Adrenal gland (tissue), 12 donors: ENCODE results near the gene QRICH2. TPM values are rescaled to one million over a fixed set of nuclear protein-coding genes. Genes with fewer than 3 reads are reported as not detected.
A peak's percentile ranks its signal among the peaks of the same experiment; 100 is the strongest.
"Not testable (repeated sequence)": the region's sequence is repeated elsewhere in the genome, so short reads cannot be mapped to it uniquely, and the experiment has no call there.

Experiments
- DNase-seq, 7 donors: peaks; one replicate each; pipeline ENCODE4 v3.0.0-alpha.2; 2019 to 2020
- H3K27ac ChIP-seq, 5 donors: fragments of 200-600 bp; sonication (generic) in 4 of 5; 1 replicate in 3 of 5; 2 replicates in 2 of 5; pipeline versions ENCODE4 v1.5.1 to v1.8.0; 2016 to 2020; ENCODE audit warnings: mild to moderate bottlenecking in 1 of 5
- H3K27me3 ChIP-seq: fragments of 200-600 bp; 2 replicates; pipeline ENCODE4 v1.8.0; 2021
- H3K36me3 ChIP-seq, 2 donors: fragments of 200-600 bp; replicated peaks in 1 of 2; 1 replicate in 1 of 2; 2 replicates in 1 of 2; pipeline versions ENCODE4 v1.5.1 to v1.8.0; 2018 to 2022
- H3K4me1 ChIP-seq, 2 donors: fragments of 200-600 bp; replicated peaks in 1 of 2; 1 replicate in 1 of 2; 2 replicates in 1 of 2; pipeline versions ENCODE4 v1.5.1 to v1.8.0; 2018 to 2021
- H3K4me3 ChIP-seq, 4 donors: fragments of 200-600 bp; sonication (generic) in 3 of 4; one replicate each; pipeline ENCODE4 v1.5.1; 2016 to 2018
- H3K9me3 ChIP-seq, 3 donors: fragments of 200-600 bp; sonication (generic) in 1 of 3; replicated peaks in 1 of 3; 1 replicate in 2 of 3; 2 replicates in 1 of 3; pipeline versions ENCODE4 v1.5.1 to v1.8.0; 2016 to 2021
- POLR2A ChIP-seq, 2 donors: fragments of 450-650 bp; IDR thresholded peaks; one replicate each; pipeline ENCODE4 v1.6.1; 2017; ENCODE audit warnings: antibody characterized with exemption in 2 of 2, mild to moderate bottlenecking in 2 of 2, moderate library complexity in 1 of 2
- WGBS, 4 donors: extraction: QIAGEN DNeasy Blood & Tissue Kit in 2 of 4; methylation state at CpG; one replicate each; pipeline versions ENCODE4 v1.1.5 to v1.1.7; 2013 to 2017; 5-methylcytosine and 5-hydroxymethylcytosine counted together
- intact Hi-C, 2 donors: fragments of 100-400 bp; cut with DNase I; formaldehyde crosslinking; loops; one replicate each; pipeline versions ENCODE4 v1.14.1 to v1.15.0; 2022 to 2023
- polyA plus RNA-seq, 3 donors: library from polyadenylated mRNA; stranded (reverse); fragments of 200-250 nt in 2 of 3; fragments of 350-450 nt in 1 of 3; fragmentation: Illumina TruSeq in 1 of 3; extraction: RNeasy Lipid Tissue Mini Kit (QIAGEN cat#74804) in 1 of 3; gene quantifications; one replicate each; pipeline ENCODE4 v1.2.3, GENCODE V29; 2013 to 2014
- total RNA-seq, 9 donors: library from RNA; depleted of rRNA in 4 of 9; stranded (reverse); fragments of >200 nt in 4 of 9; fragments of 120-200 nt in 1 of 9; fragmentation: NEBNext Ultra II Directional in 1 of 9; extraction: Animal tissue kit (Norgen Biotek cat#: 25700) in 1 of 9; gene quantifications; one replicate each; pipeline versions ENCODE4 v1.1.0 to v1.2.4, GENCODE V29; 2013 to 2023
- TF ChIP-seq, protein P1 (sequence below), 6 experiments: fragments of 450-650 bp in 4 of 6; fragments of 200-600 bp in 2 of 6; sonication (generic) in 1 of 6; IDR thresholded peaks; 1 replicate in 5 of 6; 2 replicates in 1 of 6; pipeline versions ENCODE4 v1.5.1 to v1.8.0; 2016 to 2021; ENCODE audit warnings: antibody characterized with exemption in 6 of 6, mild to moderate bottlenecking in 2 of 6, moderate library complexity in 1 of 6
- donor health status: healthy with polysubstance abuse.
- donor health status: Bipolar disorder and iron deficiency.
- donor health status: DM: yes; HTN: yes; CAD: no.
- donor health status: DM: no; HTN: no; CAD: no.
- donor health status: DM: no; HTN: no; CAD: no.
- donor health status: DM: yes; HTN: yes; CAD: no.

The QRICH2 gene
- total and polyA plus RNA-seq, 12 donors: 0.09 to 14.2 (median 1.4) TPM

DNA sequence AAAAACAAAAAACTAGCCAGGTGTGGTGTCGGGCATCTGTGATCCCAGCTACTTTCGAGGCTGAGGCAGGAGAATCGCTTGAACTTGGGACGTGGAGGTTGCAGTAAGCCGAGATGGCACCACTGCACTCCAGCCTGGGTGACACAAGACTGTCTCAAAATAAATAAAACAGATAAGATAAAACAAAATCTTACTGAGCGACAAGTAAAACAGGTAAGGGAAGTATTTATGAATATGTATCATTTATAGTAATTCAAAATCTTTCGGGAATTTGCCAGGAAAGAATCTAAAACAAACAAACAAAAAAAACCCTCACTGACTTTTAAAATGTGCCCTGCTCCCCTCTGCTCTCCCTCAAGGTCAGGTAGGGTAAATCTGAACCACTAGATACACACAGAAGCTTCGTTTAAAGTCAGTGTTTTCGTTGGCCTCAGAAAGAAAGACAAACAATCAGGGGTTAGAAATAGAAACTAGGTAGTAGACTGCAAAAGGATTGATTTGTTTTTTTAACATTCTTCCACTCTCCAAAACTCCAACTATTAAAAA lies 43.5 kb upstream of the QRICH2 start:
- Histone ChIP-seq H3K27me3 (no peaks in the 10 kb centered on the region), H3K4me1 (peaks cover 0 to 27% of the 10 kb centered on the region in 2 donors), H3K36me3 (peaks cover 0 to 14% of the 10 kb centered on the region in 2 donors), H3K4me3 (no peak overlapping the region), H3K27ac (peak overlapping the region in 2 of 5 donors; percentile 7 to 38), H3K9me3 (no peaks in the 10 kb centered on the region)
- TF ChIP-seq, protein P1, sequence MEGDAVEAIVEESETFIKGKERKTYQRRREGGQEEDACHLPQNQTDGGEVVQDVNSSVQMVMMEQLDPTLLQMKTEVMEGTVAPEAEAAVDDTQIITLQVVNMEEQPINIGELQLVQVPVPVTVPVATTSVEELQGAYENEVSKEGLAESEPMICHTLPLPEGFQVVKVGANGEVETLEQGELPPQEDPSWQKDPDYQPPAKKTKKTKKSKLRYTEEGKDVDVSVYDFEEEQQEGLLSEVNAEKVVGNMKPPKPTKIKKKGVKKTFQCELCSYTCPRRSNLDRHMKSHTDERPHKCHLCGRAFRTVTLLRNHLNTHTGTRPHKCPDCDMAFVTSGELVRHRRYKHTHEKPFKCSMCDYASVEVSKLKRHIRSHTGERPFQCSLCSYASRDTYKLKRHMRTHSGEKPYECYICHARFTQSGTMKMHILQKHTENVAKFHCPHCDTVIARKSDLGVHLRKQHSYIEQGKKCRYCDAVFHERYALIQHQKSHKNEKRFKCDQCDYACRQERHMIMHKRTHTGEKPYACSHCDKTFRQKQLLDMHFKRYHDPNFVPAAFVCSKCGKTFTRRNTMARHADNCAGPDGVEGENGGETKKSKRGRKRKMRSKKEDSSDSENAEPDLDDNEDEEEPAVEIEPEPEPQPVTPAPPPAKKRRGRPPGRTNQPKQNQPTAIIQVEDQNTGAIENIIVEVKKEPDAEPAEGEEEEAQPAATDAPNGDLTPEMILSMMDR (IDR thresholded peaks at IDR 0.05): no peak
- no peak for TF ChIP-seq POLR2A (IDR thresholded peaks at IDR 0.05)
- WGBS, 4 donors: 39 to 59% (median 49%) methylated on average over 9 of the region's 9 CpGs
- intact Hi-C loops: loop anchor here in 1 of 2 donors (5.0 kb wide), 1 partner anchor 36 kb away; no protein-coding TSS in a partner anchor
- DNase-seq: no peak

DNA sequence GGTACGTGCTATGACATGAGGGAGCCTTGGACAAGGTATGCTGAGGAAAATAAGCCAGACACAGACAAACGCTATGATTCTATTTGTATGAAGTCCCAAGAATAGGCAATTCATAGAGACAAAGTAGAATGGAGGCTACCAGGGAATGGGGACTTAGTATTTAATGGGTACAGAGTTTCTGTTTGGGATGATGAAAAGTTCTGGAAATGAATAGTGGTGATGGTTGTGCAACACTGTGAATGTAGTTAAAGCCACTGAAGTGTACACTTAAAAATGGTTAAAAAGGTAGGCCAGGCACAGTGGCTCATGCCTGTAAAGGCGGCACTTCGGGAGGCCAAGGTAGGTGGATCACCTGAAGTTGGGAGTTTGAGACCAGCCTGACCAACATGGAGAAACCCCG lies 42.4 kb upstream of the QRICH2 start:
- TF ChIP-seq POLR2A (IDR thresholded peaks at IDR 0.05): no peak
- TF ChIP-seq, protein P1 (IDR thresholded peaks at IDR 0.05): no peak

DNA sequence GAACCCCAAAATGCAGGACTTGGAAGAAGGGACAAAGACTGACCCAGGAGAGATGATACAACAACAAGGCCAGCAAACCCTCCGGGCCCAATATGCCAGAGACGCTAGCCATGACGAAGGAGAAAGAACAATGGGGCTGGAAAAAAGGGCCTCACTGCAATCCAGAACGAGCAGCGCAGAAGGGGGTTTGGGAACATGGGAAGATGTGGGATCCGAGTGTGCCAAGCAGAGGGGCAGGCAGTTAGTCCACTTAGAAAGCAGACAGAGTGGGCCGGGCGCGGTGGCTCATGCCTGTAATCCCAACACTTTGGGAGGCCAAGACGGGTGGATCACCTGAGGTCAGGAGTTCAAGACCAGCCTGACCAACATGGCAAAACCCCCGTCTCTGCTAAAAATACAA lies 38.9 kb upstream of the QRICH2 start:
- H3K36me3 ChIP-seq: peaks cover 0 to 38% of the 10 kb centered on the region in 2 donors
- H3K4me1 ChIP-seq, intact Hi-C loops, H3K27me3 ChIP-seq, H3K4me3 ChIP-seq, H3K27ac ChIP-seq, H3K9me3 ChIP-seq, DNase-seq: not testable (repeated sequence)
- 92 to 97% (median 94%) methylated on average over 11 of the region's 11 CpGs for WGBS, 4 donors

More for the DNA sequence above, 42.4 kb upstream of the QRICH2 start:
- Histone ChIP-seq H3K27ac (no peak overlapping the region), H3K4me1 (peaks cover 3 to 27% of the 10 kb centered on the region in 2 donors), H3K36me3 (peaks cover 0 to 23% of the 10 kb centered on the region in 2 donors), H3K9me3 (no peaks in the 10 kb centered on the region), H3K27me3 (no peaks in the 10 kb centered on the region), H3K4me3 (no peak overlapping the region)
- no peak for DNase-seq
- WGBS, 4 donors: 92 to 98% (median 96%) methylated on average over 5 of the region's 5 CpGs
- intact Hi-C loops: loop anchor here in 1 of 2 donors (5.0 kb wide), 1 partner anchor 37 kb away; no protein-coding TSS in a partner anchor

DNA sequence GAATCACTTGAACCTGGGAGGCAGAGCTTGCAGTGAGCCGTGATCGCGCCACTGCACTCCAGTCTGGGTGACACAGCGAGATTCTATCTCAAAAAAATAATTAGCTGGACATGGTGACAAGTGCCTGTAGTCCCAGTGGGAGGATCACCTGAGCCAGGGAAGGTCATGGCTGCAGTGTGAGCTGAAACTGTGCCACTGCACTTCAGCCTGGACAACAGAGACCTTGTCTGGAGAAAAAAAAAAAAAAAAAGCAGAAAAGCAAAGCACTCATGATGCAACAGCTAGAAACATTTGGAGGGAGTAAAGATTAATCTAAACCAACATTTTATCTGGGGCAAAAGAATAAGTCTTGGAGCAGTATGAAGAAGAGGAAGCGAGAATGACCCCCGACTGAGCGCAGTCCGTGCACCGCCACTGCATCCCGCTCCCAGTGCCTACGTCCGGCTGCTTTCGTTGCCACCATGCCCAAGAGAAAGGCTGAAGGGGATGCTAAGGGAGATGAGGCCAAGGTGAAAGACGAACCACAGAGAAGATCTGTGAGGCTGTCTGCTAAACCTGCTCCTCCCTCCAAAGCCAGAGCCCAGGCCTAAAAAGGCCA lies 37.4 kb upstream of the QRICH2 start:
- Histone ChIP-seq H3K27me3 (no peaks in the 10 kb centered on the region), H3K36me3 (peaks cover 0 to 38% of the 10 kb centered on the region in 2 donors), H3K9me3 (no peaks in the 10 kb centered on the region), H3K4me1 (peaks cover 0 to 3% of the 10 kb centered on the region in 2 donors), H3K4me3 (no peak overlapping the region), H3K27ac (no peak overlapping the region)
- DNase-seq: peak in 3 of 7 donors; percentile 39 to 70 (median 61)
- 80 to 88% (median 85%) methylated on average over 14 of the region's 14 CpGs for WGBS, 4 donors
- intact Hi-C loops: no loop called here
- TF ChIP-seq, protein P1 (IDR thresholded peaks at IDR 0.05): no peak
- TF ChIP-seq POLR2A (IDR thresholded peaks at IDR 0.05): no peak
